Right lobe of liver (tissue), 6 donors: ENCODE data around the gene SLC7A6OS. TPM values are rescaled to one million over a fixed set of nuclear protein-coding genes. Genes with fewer than 3 reads are reported as not detected.

Experiments used
- ATAC-seq, 4 donors: fragments of 200-7000 bp; cut with Tn5 transposase; one replicate each; pipeline ENCODE4 v1.9.1; 2020; ENCODE audit warnings: mild to moderate bottlenecking in 4 of 4, moderate library complexity in 4 of 4
- DNase-seq, 3 donors: peaks; one replicate each; pipeline ENCODE4 v3.0.0-alpha.2; 2020
- H3K27ac ChIP-seq, 3 donors: fragments of 200-600 bp; one replicate each; pipeline ENCODE4 v1.8.0; 2022
- H3K27me3 ChIP-seq, 2 donors: fragments of 200-600 bp; one replicate each; pipeline ENCODE4 v1.8.0; 2022
- H3K36me3 ChIP-seq, 4 donors: fragments of 200-600 bp; sonication (generic) in 1 of 4; one replicate each; pipeline versions ENCODE4 v1.5.1 to v1.8.0; 2017 to 2022; ENCODE audit warnings: control low read depth in 1 of 4
- H3K4me1 ChIP-seq, 4 donors: fragments of 200-600 bp; sonication (generic) in 1 of 4; one replicate each; pipeline versions ENCODE4 v1.5.1 to v1.8.0; 2017 to 2022; ENCODE audit warnings: control low read depth in 1 of 4
- H3K4me3 ChIP-seq, 3 donors: fragments of 200-600 bp; one replicate each; pipeline ENCODE4 v1.8.0; 2022
- H3K9me3 ChIP-seq, 4 donors: fragments of 200-600 bp; sonication (generic) in 1 of 4; one replicate each; pipeline versions ENCODE4 v1.5.1 to v1.8.0; 2017 to 2022; ENCODE audit warnings: control low read depth in 1 of 4
- CTCF ChIP-seq, 4 donors: fragments of 200-600 bp in 3 of 4; fragments of 450-650 bp in 1 of 4; IDR thresholded peaks; one replicate each; pipeline versions ENCODE4 v1.5.1 to v1.8.0; 2016 to 2022; ENCODE audit warnings: antibody characterized with exemption in 4 of 4, mild to moderate bottlenecking in 2 of 4
- POLR2A ChIP-seq: fragments of 450-650 bp; IDR thresholded peaks from one replicate; pipeline ENCODE4 v1.6.1; 2017; ENCODE audit warnings: antibody characterized with exemption, mild to moderate bottlenecking
- WGBS: methylation state at CpG from one replicate; pipeline ENCODE4 v1.1.6; 2018; ENCODE audit warnings: low coverage, low lambda C conversion rate; ENCODE audit not compliant: insufficient coverage; ENCODE audit errors: missing lambda C conversion rate; 5-methylcytosine and 5-hydroxymethylcytosine counted together
- intact Hi-C, 2 donors: fragments of 100-400 bp; cut with DNase I; formaldehyde crosslinking; loops; one replicate each; pipeline versions ENCODE4 v1.11.2 to v1.14.1; 2022
- total RNA-seq, 6 experiments: library from RNA; depleted of rRNA in 2 of 6; stranded (reverse); fragments of >200 nt in 2 of 6; fragmentation: NEBNext Ultra II Directional in 3 of 6; extraction: Animal tissue kit (Norgen Biotek cat#: 25700) in 3 of 6; gene quantifications; one replicate each; pipeline versions ENCODE4 v1.1.0 to v1.2.4, GENCODE V29; 2016 to 2023
- donor health status: DM: no; HTN: yes; CAD: no.
- donor health status: DM: no; HTN: no; CAD: no.
- donor health status: DM: no; HTN: no; CAD: no.
- donor health status: DM: no; HTN: yes; CAD: no.
- donor health status: DM: no; HTN: yes; CAD: no.

Gene SLC7A6OS
- total RNA-seq, 6 experiments from 2014 or later: 4.0 to 5.4 (median 4.8) TPM

- peak in 2 of 4 donors; percentile 26 to 59 for ATAC-seq
- Histone ChIP-seq H3K4me3 (no peak overlapping the region), H3K9me3 (no peaks in the 10 kb centered on the region), H3K4me1 (peaks cover 0 to 37% (median 11%) of the 10 kb centered on the region in 4 donors), H3K36me3 (peaks cover 0 to 29% (median 15%) of the 10 kb centered on the region in 4 donors), H3K27ac (no peak overlapping the region), H3K27me3 (no peaks in the 10 kb centered on the region)
- WGBS: 71% methylated on average over 3 of the region's 5 CpGs
- intact Hi-C loops: no loop called here
- no peak for TF ChIP-seq CTCF (IDR thresholded peaks at IDR 0.05)
- TF ChIP-seq POLR2A: no peak
- DNase-seq: no peak
Measured at GRCh38 chr16:68335175-68335574, 24.4 kb upstream of the SLC7A6OS start.

GRCh38 chr16:68332411-68333121 lies 21.8 kb upstream of the SLC7A6OS start:
- Histone ChIP-seq H3K36me3 (peaks cover 0 to 13% (median 1%) of the 10 kb centered on the region in 4 donors), H3K9me3 (no peaks in the 10 kb centered on the region)
- TF ChIP-seq POLR2A (no peak), CTCF (IDR thresholded peaks at IDR 0.05) (no peak)

GRCh38 chr16:68331879-68332410 lies 21.2 kb upstream of the SLC7A6OS start:
- Histone ChIP-seq H3K4me3 (no peak overlapping the region), H3K4me1 (peaks cover 0 to 37% (median 11%) of the 10 kb centered on the region in 4 donors), H3K36me3 (peaks cover 0 to 8% (median under 1%) of the 10 kb centered on the region in 4 donors), H3K9me3 (no peaks in the 10 kb centered on the region), H3K27ac (peak overlapping the region; percentile 51 to 73 (median 61)), H3K27me3 (no peaks in the 10 kb centered on the region)
- ATAC-seq: peak in 3 of 4 donors; percentile 19 to 28 (median 26)
- whole genome bisulfite sequencing: 9% methylated on average over 3 of the region's 4 CpGs
- no peak for TF ChIP-seq CTCF (IDR thresholded peaks at IDR 0.05)
- no peak for TF ChIP-seq POLR2A
- no peak for DNase-seq
- intact Hi-C loops: no loop called here

More at GRCh38 chr16:68332411-68333121, 21.8 kb upstream of the SLC7A6OS start:
- Histone ChIP-seq H3K27ac (peak overlapping the region; percentile 51 to 73 (median 61)), H3K27me3 (no peaks in the 10 kb centered on the region), H3K4me1 (peaks cover 0 to 37% (median 11%) of the 10 kb centered on the region in 4 donors), H3K4me3 (peak overlapping the region in 1 of 3 donors; percentile 12)
- ATAC-seq (peak; percentile 64 to 79 (median 74)), DNase-seq (peak in 2 of 3 donors; percentile 41 to 68)
- WGBS: 28% methylated on average over 7 of the region's 7 CpGs
- intact Hi-C loops: no loop called here

- 33% methylated on average over 3 of the region's 3 CpGs for WGBS
- intact Hi-C loops: loop anchor here in 1 of 2 donors (5.0 kb wide), 2 partner anchors 72 to 87 kb away; no protein-coding TSS in a partner anchor
- Histone ChIP-seq H3K4me3 (no peak overlapping the region), H3K27ac (no peak overlapping the region), H3K27me3 (no peaks in the 10 kb centered on the region), H3K36me3 (peaks cover 0 to 29% (median 10%) of the 10 kb centered on the region in 4 donors), H3K4me1 (peaks cover 0 to 27% (median 11%) of the 10 kb centered on the region in 4 donors), H3K9me3 (no peaks in the 10 kb centered on the region)
- DNase-seq (no peak), ATAC-seq (no peak)
- TF ChIP-seq CTCF (IDR thresholded peaks at IDR 0.05): peak in 1 of 4 donors; percentile 4
- TF ChIP-seq POLR2A: no peak
Measured at GRCh38 chr16:68328860-68329390, 18.2 kb upstream of the SLC7A6OS start.
